Astrocyte of the spinal cord (primary cell): Measurements from ENCODE around the gene STK39.

Experiments used
- DNase-seq: peaks from one replicate; pipeline ENCODE4 v3.0.0; 2011; ENCODE audit warnings: low read depth, low spot score
- H3K4me3 ChIP-seq: 2 replicates; pipeline ENCODE4 v1.5.1; 2011; ENCODE audit warnings: low read depth, mild to moderate bottlenecking, low read length, moderate library complexity
- in situ Hi-C: cut with HindIII; loops from 2 replicates; pipeline ENCODE4 v1.10.0; 2017; ENCODE audit warnings: low sequenced_read_pairs
- TF ChIP-seq, protein P1 (sequence below): IDR thresholded peaks from 2 replicates; pipeline ENCODE4 v1.5.1; 2012; ENCODE audit warnings: low read depth, mild to moderate bottlenecking, low read length, inconsistent platforms

STK39 gene

GRCh38 chr2:168247341-168248261 is at the start of gene STK39:
Gene STK39 (minus strand): TSS chr2:168247595. CDS start chr2:168247435, 160 bp downstream.
- TF ChIP-seq, protein P1, sequence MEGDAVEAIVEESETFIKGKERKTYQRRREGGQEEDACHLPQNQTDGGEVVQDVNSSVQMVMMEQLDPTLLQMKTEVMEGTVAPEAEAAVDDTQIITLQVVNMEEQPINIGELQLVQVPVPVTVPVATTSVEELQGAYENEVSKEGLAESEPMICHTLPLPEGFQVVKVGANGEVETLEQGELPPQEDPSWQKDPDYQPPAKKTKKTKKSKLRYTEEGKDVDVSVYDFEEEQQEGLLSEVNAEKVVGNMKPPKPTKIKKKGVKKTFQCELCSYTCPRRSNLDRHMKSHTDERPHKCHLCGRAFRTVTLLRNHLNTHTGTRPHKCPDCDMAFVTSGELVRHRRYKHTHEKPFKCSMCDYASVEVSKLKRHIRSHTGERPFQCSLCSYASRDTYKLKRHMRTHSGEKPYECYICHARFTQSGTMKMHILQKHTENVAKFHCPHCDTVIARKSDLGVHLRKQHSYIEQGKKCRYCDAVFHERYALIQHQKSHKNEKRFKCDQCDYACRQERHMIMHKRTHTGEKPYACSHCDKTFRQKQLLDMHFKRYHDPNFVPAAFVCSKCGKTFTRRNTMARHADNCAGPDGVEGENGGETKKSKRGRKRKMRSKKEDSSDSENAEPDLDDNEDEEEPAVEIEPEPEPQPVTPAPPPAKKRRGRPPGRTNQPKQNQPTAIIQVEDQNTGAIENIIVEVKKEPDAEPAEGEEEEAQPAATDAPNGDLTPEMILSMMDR: no peak
- peak; percentile 80 for DNase-seq
- in situ Hi-C loops: no loop called here
- peak within 1 kb of the TSS; percentile 77 for H3K4me3 ChIP-seq

DNA sequence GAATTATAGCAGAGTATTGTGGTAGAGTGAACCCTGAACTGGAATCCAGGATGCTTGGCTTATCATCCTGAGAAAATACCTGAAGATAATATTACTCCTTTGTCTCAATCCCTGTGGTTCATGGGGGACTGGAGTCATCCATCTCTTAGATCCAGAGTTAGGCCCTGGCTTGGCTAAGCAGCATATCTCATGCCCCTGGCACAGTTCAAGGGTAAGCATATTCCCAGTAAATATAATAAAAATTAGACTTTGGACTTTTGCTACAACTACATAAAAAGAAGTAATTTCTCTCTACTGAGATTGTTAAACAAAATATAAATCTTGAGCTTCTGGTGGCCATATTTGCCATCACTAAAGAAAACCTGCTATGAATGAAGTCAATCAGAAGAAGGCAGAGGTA is 47.7 kb upstream of the STK39 start:
- in situ Hi-C loops: no loop called here
- DNase-seq: no peak
- H3K4me3 ChIP-seq: no peak overlapping the region
- TF ChIP-seq, protein P1: no peak

DNA sequence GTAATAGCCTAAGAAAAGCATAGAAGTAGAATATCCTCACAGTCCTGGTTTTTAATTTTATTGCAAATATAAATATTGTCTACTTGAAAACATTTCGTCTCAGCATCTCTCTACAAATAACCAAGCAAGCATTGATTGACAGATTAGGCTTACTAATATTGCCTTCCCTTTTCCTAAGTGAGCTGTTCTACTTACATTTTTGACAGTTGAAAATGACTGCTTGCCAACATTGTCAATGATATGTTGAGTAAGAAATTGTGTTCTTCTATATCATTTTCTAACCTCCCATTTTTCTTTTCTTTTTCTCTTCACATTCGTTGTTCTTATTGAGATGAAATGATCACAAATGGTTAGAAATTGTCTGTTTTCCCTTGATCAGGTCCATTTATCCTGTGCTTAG is 47.0 kb upstream of the STK39 start:
- in situ Hi-C loops: no loop called here
- H3K4me3 ChIP-seq: no peak overlapping the region
- TF ChIP-seq, protein P1: no peak
- no peak for DNase-seq

DNA sequence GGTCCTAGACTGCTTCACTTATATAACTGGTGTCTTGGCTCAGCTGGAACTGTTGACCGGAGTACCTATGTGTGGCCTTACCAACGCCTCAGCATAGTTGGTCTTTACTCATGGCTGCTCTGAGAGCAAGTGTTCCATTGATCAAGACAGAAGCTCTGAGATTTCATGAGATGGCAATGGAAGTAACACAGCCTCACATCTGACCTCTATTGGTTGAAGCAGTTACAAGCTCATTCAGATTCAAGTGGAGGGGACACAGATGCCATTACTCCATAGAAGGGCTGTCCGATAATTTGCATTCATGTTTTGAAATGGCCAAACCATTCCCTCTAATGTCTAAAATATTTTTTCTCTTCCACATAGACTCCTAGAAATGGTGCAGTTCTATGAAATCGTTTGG is 46.4 kb upstream of the STK39 start:
- DNase-seq: no peak
- no peak overlapping the region for H3K4me3 ChIP-seq
- TF ChIP-seq, protein P1: no peak
- in situ Hi-C loops: no loop called here

GRCh38 chr2:168290391-168290790 is 43.0 kb upstream of the STK39 start:
- no peak overlapping the region for H3K4me3 ChIP-seq
- TF ChIP-seq, protein P1: no peak
- in situ Hi-C loops: no loop called here
- DNase-seq: no peak

DNA sequence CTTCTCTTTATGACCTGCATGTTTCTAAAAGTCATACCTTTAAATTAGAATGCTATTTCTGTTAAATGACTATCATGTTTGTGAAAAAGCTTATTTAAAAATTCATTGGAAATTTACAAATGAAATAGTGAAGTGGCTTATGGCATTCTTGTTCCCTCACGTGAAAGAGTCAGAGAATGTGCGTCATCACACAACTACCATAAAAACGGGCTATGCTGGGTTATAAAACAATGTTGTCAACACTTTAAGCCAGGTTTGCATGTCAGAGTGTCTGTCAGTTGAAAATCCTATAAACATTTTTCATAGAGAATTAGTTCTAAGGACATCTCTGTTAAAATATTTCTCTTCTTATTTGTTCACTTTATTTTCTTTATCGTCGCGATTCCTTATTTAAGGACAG is 42.5 kb upstream of the STK39 start:
- no peak overlapping the region for H3K4me3 ChIP-seq
- TF ChIP-seq, protein P1: no peak
- in situ Hi-C loops: no loop called here
- no peak for DNase-seq
